ENCODE data around the gene GPR161. TPM values are rescaled to one million over a fixed set of nuclear protein-coding genes. Genes with fewer than 3 reads are reported as not detected.

Gene GPR161
- total RNA-seq, 1 experiment from 2014 or later: 8.4 TPM

GRCh38 chr1:168042362-168042761, 94.4 kb downstream of the GPR161 start:
- Mint-ChIP-seq H3K9me3 (ENCODE audit: low read depth, unreplicated experiment) (no peaks in the 10 kb centered on the region), H3K36me3 (ENCODE audit: insufficient read depth, unreplicated experiment) (no peaks in the 10 kb centered on the region), H3K27ac (ENCODE audit: unreplicated experiment) (no peak overlapping the region), H3K4me3 (ENCODE audit: low read depth, unreplicated experiment) (no peak overlapping the region), H3K4me1 (ENCODE audit: low read depth, unreplicated experiment) (no peaks in the 10 kb centered on the region), H3K27me3 (ENCODE audit: unreplicated experiment) (no peaks in the 10 kb centered on the region)
- no peak for DNase-seq
- intact Hi-C loops (cut with micrococcal nuclease; ENCODE audit: unreplicated experiment): no loop called here
- no peak for TF ChIP-seq CTCF (IDR thresholded peaks at IDR 0.05; ENCODE audit: unreplicated experiment)
- BruUV-seq (replicated peaks): no TSS peak
- CTCF ChIA-PET: no interaction called here

GRCh38 chr1:168035345-168035744, 101.4 kb downstream of the GPR161 start:
- no peak overlapping the region for H3K27ac Mint-ChIP-seq (ENCODE audit: unreplicated experiment)
- intact Hi-C loops (cut with micrococcal nuclease; ENCODE audit: unreplicated experiment): no loop called here
- no TSS peak for BruUV-seq (replicated peaks)
- CTCF ChIA-PET: interaction anchor here (0.6 kb wide), 1 partner anchor 12 kb away, joined by 4 read pairs; no protein-coding TSS in a partner anchor
- no peaks in the 10 kb centered on the region for H3K4me1 Mint-ChIP-seq (ENCODE audit: low read depth, unreplicated experiment)
- H3K27me3 Mint-ChIP-seq (ENCODE audit: unreplicated experiment): no peaks in the 10 kb centered on the region
- H3K9me3 Mint-ChIP-seq (ENCODE audit: low read depth, unreplicated experiment): no peaks in the 10 kb centered on the region
- no peaks in the 10 kb centered on the region for H3K36me3 Mint-ChIP-seq (ENCODE audit: insufficient read depth, unreplicated experiment)
- H3K4me3 Mint-ChIP-seq (ENCODE audit: low read depth, unreplicated experiment): no peak overlapping the region
- no peak for TF ChIP-seq CTCF (IDR thresholded peaks at IDR 0.05; ENCODE audit: unreplicated experiment)
- DNase-seq: no peak

- Mint-ChIP-seq H3K4me1 (ENCODE audit: low read depth, unreplicated experiment) (no peaks in the 10 kb centered on the region), H3K36me3 (ENCODE audit: insufficient read depth, unreplicated experiment) (no peaks in the 10 kb centered on the region), H3K27me3 (ENCODE audit: unreplicated experiment) (no peaks in the 10 kb centered on the region), H3K9me3 (ENCODE audit: low read depth, unreplicated experiment) (no peaks in the 10 kb centered on the region), H3K4me3 (ENCODE audit: low read depth, unreplicated experiment) (no peak overlapping the region), H3K27ac (ENCODE audit: unreplicated experiment) (no peak overlapping the region)
- TF ChIP-seq CTCF (IDR thresholded peaks at IDR 0.05; ENCODE audit: unreplicated experiment): no peak
- CTCF ChIA-PET: no interaction called here
- BruUV-seq (replicated peaks): no TSS peak
- DNase-seq: no peak
- intact Hi-C loops (cut with micrococcal nuclease; ENCODE audit: unreplicated experiment): no loop called here
Observed at GRCh38 chr1:168032029-168032428, 104.7 kb downstream of the GPR161 start.

- H3K27ac Mint-ChIP-seq (ENCODE audit: unreplicated experiment): no peak overlapping the region
- no peaks in the 10 kb centered on the region for H3K27me3 Mint-ChIP-seq (ENCODE audit: unreplicated experiment)
- H3K9me3 Mint-ChIP-seq (ENCODE audit: low read depth, unreplicated experiment): no peaks in the 10 kb centered on the region
Observed at GRCh38 chr1:168031627-168032026, 105.1 kb downstream of the GPR161 start.

More at GRCh38 chr1:168031627-168032026, 105.1 kb downstream of the GPR161 start:
- no peak overlapping the region for H3K4me3 Mint-ChIP-seq (ENCODE audit: low read depth, unreplicated experiment)
- CTCF ChIA-PET: no interaction called here
- no peak for DNase-seq
- TF ChIP-seq CTCF (IDR thresholded peaks at IDR 0.05; ENCODE audit: unreplicated experiment): no peak
- BruUV-seq (replicated peaks): no TSS peak
- no peaks in the 10 kb centered on the region for H3K4me1 Mint-ChIP-seq (ENCODE audit: low read depth, unreplicated experiment)
- no peaks in the 10 kb centered on the region for H3K36me3 Mint-ChIP-seq (ENCODE audit: insufficient read depth, unreplicated experiment)
- intact Hi-C loops (cut with micrococcal nuclease; ENCODE audit: unreplicated experiment): no loop called here
